ENCODE measurements around the gene LAMP5. TPM values are rescaled to one million over a fixed set of nuclear protein-coding genes. Genes with fewer than 3 reads are reported as not detected.

Gene LAMP5
- total RNA-seq, 4 donors from 2014 or later: not detected

GRCh38 chr20:9476174-9476573 lies 38.2 kb upstream of the LAMP5 start:
- TF ChIP-seq POLR2A (IDR thresholded peaks at IDR 0.05) (no peak), CTCF (IDR thresholded peaks at IDR 0.05 in 4 of 5, conservative IDR thresholded peaks at IDR 0.05 in 1 of 5) (no peak)
- intact Hi-C loops (cut with DNase I; ENCODE audit: low total_unique reads): no loop called here
- no peak for DNase-seq
- H3K4me1 ChIP-seq: no peaks in the 10 kb centered on the region
- no peak overlapping the region for H3K4me3 ChIP-seq
- H3K36me3 ChIP-seq: no peaks in the 10 kb centered on the region
- H3K27me3 ChIP-seq: no peaks in the 10 kb centered on the region
- in situ Hi-C loops (cut with MboI; ENCODE audit: low sequenced_read_pairs in 4 of 4): no loop called here
- H3K9me3 ChIP-seq: no peaks in the 10 kb centered on the region
- H3K27ac ChIP-seq: no peak overlapping the region
- no peak for ATAC-seq

GRCh38 chr20:9476637-9477036 lies 37.8 kb upstream of the LAMP5 start:
- DNase-seq (no peak), ATAC-seq (no peak)
- H3K27ac ChIP-seq: no peak overlapping the region
- no peaks in the 10 kb centered on the region for H3K4me1 ChIP-seq
- no peaks in the 10 kb centered on the region for H3K27me3 ChIP-seq
- TF ChIP-seq CTCF (IDR thresholded peaks at IDR 0.05 in 4 of 5, conservative IDR thresholded peaks at IDR 0.05 in 1 of 5) (no peak), POLR2A (IDR thresholded peaks at IDR 0.05) (no peak)
- no peaks in the 10 kb centered on the region for H3K9me3 ChIP-seq
- no peak overlapping the region for H3K4me3 ChIP-seq
- in situ Hi-C loops (cut with MboI; ENCODE audit: low sequenced_read_pairs in 4 of 4): no loop called here
- intact Hi-C loops (cut with DNase I; ENCODE audit: low total_unique reads): no loop called here
- H3K36me3 ChIP-seq: no peaks in the 10 kb centered on the region

GRCh38 chr20:9478771-9479170 lies 35.6 kb upstream of the LAMP5 start:
- in situ Hi-C loops (cut with MboI; ENCODE audit: low sequenced_read_pairs in 4 of 4): no loop called here
- H3K27ac ChIP-seq: no peak overlapping the region
- DNase-seq (no peak), ATAC-seq (no peak)
- H3K27me3 ChIP-seq: no peaks in the 10 kb centered on the region
- no peak overlapping the region for H3K4me3 ChIP-seq
- H3K4me1 ChIP-seq: no peaks in the 10 kb centered on the region
- TF ChIP-seq CTCF (IDR thresholded peaks at IDR 0.05 in 4 of 5, conservative IDR thresholded peaks at IDR 0.05 in 1 of 5): no peak
- no peak for TF ChIP-seq POLR2A (IDR thresholded peaks at IDR 0.05)
- no peaks in the 10 kb centered on the region for H3K36me3 ChIP-seq
- intact Hi-C loops (cut with DNase I; ENCODE audit: low total_unique reads): no loop called here
- H3K9me3 ChIP-seq: no peaks in the 10 kb centered on the region

GRCh38 chr20:9480066-9480465 lies 34.3 kb upstream of the LAMP5 start:
- Histone ChIP-seq H3K27me3 (no peaks in the 10 kb centered on the region), H3K9me3 (no peaks in the 10 kb centered on the region), H3K4me3 (no peak overlapping the region), H3K27ac (no peak overlapping the region), H3K36me3 (no peaks in the 10 kb centered on the region), H3K4me1 (no peaks in the 10 kb centered on the region)
- TF ChIP-seq CTCF (IDR thresholded peaks at IDR 0.05 in 4 of 5, conservative IDR thresholded peaks at IDR 0.05 in 1 of 5) (no peak), POLR2A (IDR thresholded peaks at IDR 0.05) (no peak)
- no peak for DNase-seq
- in situ Hi-C loops (cut with MboI; ENCODE audit: low sequenced_read_pairs in 4 of 4) (no loop called here), intact Hi-C loops (cut with DNase I; ENCODE audit: low total_unique reads) (no loop called here)
- no peak for ATAC-seq

- Histone ChIP-seq H3K9me3 (no peaks in the 10 kb centered on the region), H3K27me3 (no peaks in the 10 kb centered on the region), H3K4me3 (no peak overlapping the region), H3K4me1 (no peaks in the 10 kb centered on the region), H3K27ac (no peak overlapping the region), H3K36me3 (no peaks in the 10 kb centered on the region)
- intact Hi-C loops (cut with DNase I; ENCODE audit: low total_unique reads) (no loop called here), in situ Hi-C loops (cut with MboI; ENCODE audit: low sequenced_read_pairs in 4 of 4) (no loop called here)
- no peak for ATAC-seq
- TF ChIP-seq POLR2A (IDR thresholded peaks at IDR 0.05) (no peak), CTCF (IDR thresholded peaks at IDR 0.05 in 4 of 5, conservative IDR thresholded peaks at IDR 0.05 in 1 of 5) (no peak)
- no peak for DNase-seq
These were observed 32.2 kb upstream of the LAMP5 start for GRCh38 chr20:9482180-9482579.
